Esophagus muscularis mucosa (tissue), 4 donors: ENCODE results near the gene UPF2.

Experiments
- EP300 ChIP-seq: sonication (generic); formaldehyde crosslinking; IDR thresholded peaks from one replicate; pipeline ENCODE4 v1.6.1; 2017; ENCODE audit warnings: antibody characterized with exemption
- POLR2A ChIP-seq: fragments of 450-650 bp; IDR thresholded peaks from one replicate; pipeline ENCODE4 v1.6.1; 2017; ENCODE audit warnings: antibody characterized with exemption, moderate library complexity, mild to moderate bottlenecking, low read depth
- POLR2AphosphoS5 ChIP-seq, 2 donors: sonication (generic); formaldehyde crosslinking; IDR thresholded peaks; one replicate each; pipeline ENCODE4 v1.6.1; 2017; ENCODE audit warnings: antibody characterized with exemption in 2 of 2
- TF ChIP-seq, protein P1 (sequence below), 3 experiments: fragments of 200-600 bp in 2 of 3; fragments of 450-650 bp in 1 of 3; sonication (generic) in 2 of 3; IDR thresholded peaks; one replicate each; pipeline ENCODE4 v1.5.1; 2017 to 2019; ENCODE audit warnings: antibody characterized with exemption in 3 of 3, mild to moderate bottlenecking in 2 of 3, moderate library complexity in 1 of 3

DNA sequence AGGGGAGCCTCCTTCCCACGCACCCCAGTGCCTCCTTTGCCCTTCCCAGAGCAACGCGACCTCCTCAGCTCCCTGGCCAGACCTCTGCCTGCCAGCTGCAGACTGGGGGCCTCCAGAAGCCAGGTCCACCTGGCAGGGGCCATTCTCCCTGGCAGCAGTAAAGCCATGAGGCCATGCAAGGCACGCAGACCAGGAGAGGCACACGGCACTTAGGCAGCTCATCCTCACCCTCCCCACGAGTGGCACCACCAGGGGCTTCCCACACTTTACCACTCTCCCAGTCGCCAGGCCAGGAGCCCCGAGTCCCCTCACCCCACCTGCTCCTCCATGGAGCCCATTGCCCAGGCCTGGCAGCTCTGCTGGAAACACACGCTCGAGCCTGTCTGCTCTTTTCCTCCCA lies 134.1 kb downstream of the UPF2 start:
- TF ChIP-seq, protein P1, sequence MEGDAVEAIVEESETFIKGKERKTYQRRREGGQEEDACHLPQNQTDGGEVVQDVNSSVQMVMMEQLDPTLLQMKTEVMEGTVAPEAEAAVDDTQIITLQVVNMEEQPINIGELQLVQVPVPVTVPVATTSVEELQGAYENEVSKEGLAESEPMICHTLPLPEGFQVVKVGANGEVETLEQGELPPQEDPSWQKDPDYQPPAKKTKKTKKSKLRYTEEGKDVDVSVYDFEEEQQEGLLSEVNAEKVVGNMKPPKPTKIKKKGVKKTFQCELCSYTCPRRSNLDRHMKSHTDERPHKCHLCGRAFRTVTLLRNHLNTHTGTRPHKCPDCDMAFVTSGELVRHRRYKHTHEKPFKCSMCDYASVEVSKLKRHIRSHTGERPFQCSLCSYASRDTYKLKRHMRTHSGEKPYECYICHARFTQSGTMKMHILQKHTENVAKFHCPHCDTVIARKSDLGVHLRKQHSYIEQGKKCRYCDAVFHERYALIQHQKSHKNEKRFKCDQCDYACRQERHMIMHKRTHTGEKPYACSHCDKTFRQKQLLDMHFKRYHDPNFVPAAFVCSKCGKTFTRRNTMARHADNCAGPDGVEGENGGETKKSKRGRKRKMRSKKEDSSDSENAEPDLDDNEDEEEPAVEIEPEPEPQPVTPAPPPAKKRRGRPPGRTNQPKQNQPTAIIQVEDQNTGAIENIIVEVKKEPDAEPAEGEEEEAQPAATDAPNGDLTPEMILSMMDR (IDR thresholded peaks at IDR 0.05): no peak
- TF ChIP-seq POLR2A (no peak), EP300 (no peak), POLR2AphosphoS5 (IDR thresholded peaks at IDR 0.05) (no peak)
